HPDE6-E6E7 (cell line): ENCODE results near the gene MAGIX.
"Not testable (repeated sequence)": the region's sequence is repeated elsewhere in the genome, so short reads cannot be mapped to it uniquely, and the experiment has no call there.

Experiments
- DNase-seq: peaks from one replicate; pipeline ENCODE4 v3.0.0; 2011; ENCODE audit warnings: missing footprints; ENCODE audit errors: extremely low spot score

Gene MAGIX

DNA sequence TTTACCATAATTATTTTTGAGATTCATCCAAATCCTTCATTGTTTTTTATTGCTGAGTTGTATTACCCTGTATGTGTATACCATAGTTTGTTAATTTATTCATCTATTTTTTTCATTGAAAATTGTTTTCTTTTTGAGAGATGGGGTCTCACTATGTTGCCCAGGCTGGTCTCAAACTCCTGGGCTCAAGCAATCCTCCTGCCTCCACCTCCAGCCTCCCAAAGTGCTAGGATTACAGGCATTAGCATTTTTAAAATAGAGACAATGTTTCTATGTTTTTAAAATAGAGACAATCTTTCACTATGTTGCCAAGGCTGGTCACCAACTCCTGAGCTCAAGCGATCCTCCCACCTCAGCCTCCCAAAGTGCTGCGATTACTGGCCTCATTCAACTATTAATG, 1.6 kb upstream of the MAGIX start:
- DNase-seq = no peak

DNA sequence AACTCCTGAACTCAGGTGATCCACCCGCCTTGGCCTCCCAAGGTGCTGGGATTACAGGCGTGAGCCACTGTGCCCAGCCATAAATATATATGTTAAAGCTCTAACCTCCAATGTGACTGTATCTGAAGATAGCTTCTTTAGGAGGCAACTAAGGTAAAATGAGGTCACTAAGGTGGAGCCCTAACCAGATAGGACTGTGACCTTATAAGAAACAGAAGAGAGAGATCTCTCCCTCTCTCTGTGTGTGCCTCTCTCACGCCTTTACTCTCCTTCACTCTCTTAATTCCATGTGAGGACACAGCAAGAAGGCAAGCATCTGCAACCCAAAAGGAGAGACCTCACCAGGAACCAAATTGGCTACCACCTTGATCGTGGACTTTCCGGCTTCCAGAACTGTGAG, 926 bp upstream of the MAGIX start:
- no peak for DNase-seq

- peak; percentile 41 for DNase-seq
These were observed 1.2 kb downstream of the MAGIX start for GRCh38 chrX:49163555-49164419.

- no peak for DNase-seq
These were observed 2.2 kb downstream of the MAGIX start for GRCh38 chrX:49164589-49165360.

DNA sequence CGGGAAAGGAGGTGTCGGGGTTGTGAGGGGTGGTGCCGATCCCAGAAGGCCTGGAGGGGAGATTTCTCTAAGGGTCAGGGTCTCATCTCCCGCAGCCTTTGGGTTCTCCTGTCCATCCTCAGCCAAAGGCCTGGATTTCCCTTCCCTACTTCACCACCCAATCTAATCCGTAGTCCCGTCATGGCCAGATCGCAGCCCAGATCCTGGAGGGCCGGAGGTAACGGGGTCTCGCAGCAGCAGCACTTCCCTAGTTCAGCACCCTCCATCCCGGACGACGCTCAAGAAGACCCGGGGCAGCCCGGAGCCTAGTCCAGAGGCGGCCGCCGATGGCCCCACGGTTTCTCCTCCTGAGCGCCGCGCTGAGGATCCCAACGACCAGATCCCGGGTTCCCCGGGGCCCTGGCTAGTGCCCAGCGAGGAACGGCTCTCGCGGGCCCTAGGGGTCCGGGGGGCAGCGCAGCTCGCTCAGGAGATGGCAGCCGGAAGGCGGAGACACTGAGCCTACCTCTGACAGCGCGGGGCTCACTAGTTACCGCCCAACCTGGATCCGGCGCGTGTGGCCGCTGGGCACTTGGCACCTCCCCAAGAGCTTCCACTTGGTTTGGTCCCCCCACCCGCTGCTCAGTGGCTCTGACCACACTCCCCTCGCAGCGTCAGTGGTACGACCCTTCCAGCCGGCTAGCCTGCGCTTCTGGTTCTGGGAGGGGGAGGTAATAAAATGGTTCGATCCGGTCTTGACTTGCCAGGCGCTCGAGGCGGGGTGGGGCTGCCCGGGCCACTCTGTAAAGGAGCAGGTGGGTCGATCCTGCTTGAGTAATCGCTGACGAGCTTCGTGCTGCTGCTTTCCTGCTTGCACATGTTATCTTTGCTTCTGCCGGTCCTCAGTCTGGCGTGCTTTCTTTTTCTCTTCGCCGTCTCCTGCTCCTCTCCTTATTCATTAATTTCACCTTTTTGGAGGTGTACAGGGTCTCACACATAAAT, 3.6 kb downstream of the MAGIX start:
- peak; percentile 61 for DNase-seq

DNA sequence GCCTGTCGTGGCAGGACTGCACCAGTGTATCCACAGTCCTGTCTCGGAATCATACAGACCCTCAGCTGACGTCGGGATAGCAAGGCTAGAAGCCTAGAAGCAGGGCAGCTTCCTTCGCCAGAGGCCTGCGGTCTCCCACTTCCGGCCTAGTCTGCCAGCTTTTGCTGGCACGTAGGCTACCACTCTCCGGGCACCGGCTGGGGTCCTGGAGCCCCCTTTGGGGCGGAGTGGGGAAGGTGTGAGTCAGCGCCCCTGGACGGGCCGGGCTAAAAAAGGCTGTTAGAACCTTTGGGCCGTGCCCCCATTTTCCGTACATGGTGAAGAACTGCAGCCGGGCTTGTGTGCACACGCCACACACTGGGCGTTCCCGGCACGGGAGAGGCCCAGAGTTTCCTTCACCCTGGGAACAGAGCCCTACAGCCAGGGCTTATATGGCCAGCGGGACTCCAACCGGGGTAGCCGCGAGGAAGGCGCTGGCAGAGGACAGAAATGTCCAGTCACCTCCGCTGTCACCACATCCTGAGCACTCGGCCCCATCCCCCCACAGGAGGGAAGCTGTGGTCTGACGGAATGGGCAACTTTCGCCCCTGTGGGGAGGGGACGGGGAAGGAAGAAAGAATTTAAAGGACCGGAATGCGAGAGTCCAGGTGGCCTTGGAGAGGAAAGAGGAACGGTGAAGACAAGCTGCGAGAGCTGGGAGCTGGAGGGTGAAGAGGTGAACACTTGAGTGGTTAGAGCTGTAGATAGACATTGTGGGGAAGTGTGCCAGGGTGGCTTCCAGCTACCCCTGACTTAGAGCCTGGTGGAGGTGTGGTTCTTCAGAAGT, 4.6 kb downstream of the MAGIX start:
- DNase-seq = no peak

- DNase-seq = no peak
These were observed 5.2 kb downstream of the MAGIX start for GRCh38 chrX:49167740-49168108.

GRCh38 chrX:49171752-49172279, 9.3 kb downstream of the MAGIX start, which contains the start of gene PLP2:
Gene PLP2, plus strand, starts transcription at chrX:49171898. Its CDS starts 103 bp downstream, at chrX:49172001.
- DNase-seq = no peak

DNA sequence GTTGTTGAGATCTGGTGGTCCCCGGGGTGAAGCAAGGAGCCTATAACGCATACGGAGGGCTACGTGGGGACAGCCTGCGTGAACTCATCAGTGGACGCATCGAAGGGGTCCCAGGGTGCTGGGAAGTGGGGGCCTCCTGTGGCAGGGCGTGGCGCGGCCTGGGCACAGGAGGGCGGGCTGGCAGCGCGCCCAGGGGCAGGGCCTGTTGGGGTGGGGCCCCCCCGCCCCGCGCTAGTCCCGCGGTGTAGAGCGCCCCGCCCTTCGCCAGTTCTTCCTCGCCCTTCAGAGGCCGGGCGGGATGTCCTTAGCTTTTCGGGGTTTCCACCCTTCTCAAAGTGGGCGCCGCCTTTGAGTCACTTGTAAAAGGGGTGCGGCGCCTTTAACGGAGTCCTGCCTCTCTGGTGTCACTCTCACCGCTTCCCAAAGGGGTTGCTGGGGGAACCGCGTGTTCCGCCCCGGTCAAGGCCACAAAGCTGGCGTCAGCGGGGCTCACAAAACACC, 9.8 kb downstream of the MAGIX start:
- no peak for DNase-seq

DNA sequence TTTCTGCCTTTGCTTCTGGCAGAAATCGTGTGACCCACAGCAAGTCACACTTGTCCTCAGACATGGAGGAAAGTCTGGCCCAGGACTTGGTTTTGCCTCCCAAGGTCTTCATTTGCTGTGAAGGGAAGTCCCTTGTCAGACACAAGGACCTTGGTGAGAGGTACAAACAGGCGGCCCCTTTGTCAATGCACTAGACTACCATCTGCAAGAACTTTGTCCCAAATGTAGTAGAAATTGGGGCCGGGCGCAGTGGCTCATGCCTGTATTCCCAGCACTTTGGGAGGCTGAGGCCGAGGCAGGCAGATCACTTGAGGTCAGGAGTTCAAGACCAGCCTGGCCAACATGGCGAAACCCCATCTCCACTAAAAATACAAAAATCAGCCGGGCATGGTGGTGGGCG, 11.0 kb downstream of the MAGIX start:
- DNase-seq = not testable (repeated sequence)

DNA sequence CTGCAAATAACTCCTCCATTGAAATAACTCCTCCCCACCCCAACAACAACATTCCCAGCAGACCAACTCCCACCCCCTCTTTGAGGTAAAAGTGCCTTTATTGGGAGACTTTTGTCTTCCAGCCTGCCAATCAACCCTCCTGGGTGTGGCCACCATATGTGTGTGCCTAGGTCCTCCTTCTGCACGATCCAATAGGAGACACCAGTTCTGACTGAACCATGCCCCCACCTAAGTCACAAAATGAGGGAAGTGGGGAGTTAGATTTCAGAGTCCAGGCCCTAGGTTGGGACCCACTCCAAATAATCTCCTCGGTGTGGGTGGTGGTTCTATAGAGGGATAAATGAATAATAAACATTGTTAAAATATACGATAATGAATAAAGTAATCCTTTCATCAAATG, 12.2 kb downstream of the MAGIX start:
- no peak for DNase-seq

DNA sequence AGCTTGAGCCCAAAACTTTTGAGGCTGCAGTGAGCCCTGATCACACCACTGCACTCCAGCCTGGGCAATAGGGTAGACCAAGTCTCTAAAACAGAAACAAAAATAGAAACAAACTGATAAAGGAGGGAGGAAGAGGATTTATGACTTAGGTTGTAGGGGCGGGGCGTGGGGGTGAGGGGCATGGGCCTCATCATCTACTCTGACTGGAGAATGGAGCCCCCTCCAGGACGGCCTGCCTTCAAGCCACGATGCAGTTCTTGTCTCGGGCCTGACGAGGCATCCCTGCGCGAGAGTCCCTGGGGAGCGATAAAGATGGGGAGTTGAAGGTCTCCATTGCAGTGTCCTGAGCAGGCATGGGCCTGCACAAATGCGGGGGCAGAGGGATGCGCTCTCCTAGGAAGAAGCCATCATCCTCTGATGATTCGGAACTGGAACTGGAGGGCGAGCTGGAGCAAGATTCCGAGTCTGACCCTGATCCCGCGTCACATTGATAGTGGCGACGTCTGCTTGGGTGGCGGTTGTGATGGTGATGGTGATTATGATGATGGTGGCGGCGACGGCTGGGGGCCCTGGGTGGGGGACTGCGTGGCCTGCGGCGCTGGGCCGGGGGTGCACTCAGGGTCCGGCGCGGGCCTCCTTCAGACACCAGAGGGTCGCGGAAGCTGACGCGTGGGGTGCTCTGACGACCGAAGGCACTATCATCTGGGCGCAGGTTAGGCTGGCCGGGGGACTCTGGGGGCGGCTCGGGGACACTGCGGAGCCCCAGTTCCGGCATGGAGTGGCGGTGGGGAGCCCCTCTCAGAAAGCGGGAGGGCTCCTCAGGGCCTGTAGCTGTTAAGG, 13.1 kb downstream of the MAGIX start:
- DNase-seq = no peak

DNA sequence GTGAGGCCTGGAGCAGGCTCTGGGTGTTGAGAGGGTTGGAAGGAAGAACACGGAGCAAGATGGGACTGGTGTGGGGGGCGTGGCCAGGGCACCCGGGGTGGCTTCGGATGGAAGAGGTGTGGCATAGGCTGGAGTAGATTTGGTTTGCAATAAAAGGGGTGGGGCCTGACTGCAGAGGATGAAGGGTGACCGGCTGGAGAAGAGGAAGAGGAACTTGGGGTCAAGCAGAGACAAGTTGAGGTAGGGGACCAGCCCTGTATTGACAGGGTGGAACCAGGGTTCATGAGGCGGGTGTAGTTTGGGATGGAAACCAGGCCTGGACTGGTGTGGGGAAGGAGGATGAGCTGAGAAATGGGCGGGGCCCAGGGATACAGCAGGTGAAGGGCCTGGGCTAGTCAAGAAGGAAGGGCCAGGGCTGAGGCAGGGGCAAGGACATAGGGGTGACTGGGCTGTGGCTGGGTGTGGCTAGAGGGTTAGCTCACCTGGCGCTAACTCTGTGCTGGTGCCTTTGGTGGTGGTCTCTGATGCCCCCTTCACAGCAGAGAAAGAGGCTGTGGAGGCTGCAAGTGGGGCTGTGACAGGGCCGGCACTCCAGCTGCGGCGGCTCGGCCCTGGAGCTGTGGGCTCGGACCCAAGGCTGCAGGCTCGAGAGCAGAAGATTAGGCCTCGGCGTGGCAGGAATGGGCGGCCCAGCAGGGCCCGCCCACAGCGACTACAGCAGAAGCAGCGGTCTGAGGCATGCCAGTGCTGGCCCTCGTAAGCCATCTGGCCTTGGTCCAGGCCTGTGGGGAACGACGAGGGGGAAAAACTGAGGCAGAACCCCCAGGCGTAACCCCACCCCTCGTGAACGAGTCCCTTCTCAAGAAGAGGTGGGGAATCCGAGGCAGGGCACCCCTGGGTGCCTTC, 14.1 kb downstream of the MAGIX start:
- DNase-seq = no peak

DNA sequence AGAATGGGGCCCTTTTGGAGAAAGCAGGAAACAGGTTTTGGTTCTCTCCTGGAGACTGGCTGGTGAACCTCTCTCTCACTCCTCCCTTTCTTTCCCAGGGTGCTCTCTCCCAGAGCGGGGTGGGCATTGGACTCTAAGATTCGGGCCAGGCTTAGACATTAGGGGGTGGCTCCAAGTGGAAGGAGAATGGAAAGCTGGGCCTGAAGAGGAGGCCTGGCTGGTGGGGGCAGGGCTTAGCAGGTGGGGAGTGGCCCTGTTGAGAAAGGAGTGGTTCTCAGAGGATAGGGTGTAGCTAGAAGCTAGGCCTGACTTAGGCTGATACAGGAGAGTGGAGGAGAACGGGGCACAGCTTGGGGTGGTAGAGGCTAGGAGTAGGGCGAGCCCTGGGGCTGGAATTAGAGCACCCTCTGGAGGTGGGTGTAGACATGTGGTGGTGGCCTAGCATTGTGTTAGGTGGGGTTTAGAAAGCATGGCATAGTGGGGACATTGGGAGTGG, 14.8 kb downstream of the MAGIX start:
- no peak for DNase-seq

- DNase-seq = no peak
These were observed 15.4 kb downstream of the MAGIX start for GRCh38 chrX:49177873-49178480.

DNA sequence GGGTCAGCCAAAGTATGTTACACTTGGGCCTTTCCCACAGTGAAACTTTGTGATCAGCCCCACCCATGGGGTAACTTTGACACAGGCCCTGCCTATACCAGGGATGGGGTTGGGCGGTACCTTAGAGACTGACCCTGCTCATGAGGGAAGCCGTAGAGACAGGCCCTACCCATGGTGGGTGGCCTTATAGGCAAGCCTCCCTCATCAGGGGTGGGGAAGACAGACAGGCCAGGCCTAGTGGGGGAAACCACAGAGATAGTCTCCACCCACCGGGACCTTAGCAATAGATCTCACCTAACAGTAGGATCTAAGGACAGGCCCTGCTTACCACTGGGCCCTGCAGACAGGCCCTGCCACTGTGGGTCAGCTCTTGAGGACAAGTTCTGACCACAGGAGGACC, 16.0 kb downstream of the MAGIX start:
- no peak for DNase-seq

DNA sequence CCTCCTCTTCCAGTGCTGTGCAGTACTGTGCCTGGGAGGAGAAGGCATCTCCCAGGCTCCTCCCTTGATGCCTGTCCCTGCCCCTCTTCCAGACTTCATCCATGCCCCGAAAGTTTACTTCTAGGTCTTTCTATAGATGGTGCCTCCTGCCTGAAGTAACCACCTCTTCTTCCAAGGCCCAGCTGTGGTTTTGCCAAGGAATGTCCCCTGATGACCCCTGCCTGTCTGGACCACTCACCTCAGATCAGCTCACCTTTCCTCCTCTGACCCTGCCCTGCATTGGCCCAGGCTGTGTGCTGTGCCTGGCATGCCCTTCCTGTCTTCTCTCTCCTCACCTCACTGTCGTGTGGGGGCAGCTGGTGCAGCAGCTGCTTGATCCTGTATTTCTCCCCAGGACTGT, 16.8 kb downstream of the MAGIX start:
- DNase-seq = no peak
